HG02759 (cell line): ENCODE data around the gene LRRC17.

Experiments used
- ATAC-seq: cut with Tn5 transposase; IDR thresholded peaks from one replicate; pipeline ENCODE4 v1.9.1; 2021; ENCODE audit warnings: mild to moderate bottlenecking, moderate library complexity; ENCODE audit not compliant: unreplicated experiment

LRRC17 gene

DNA sequence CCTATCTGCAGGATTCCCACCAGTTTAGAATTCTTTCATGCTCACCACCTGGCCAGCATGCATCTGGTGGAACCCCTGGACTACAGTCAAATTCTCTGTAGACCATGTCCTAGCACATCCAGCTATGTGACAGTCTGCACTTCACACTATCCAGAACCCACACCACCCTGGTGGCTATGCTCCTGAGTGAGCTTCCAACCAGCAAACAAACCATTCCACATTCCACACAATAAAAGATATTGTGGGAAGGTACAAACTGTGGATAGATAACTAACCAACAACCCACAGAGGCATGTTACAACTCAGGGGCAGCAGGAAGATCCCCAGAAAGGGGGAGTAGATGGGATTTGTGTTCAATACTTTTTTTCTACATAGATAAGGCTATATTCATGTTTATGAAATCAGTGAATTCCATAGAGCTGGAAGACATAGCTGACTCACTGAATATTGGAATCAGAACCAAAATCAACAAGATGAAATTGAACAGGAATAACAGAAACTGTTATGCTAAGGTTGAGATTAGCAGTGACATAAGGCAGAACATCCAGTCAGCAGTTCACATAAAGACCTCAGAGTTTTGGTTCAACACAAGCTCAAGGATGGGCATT lies 72.5 kb downstream of the LRRC17 start:
- ATAC-seq, result no peak

DNA sequence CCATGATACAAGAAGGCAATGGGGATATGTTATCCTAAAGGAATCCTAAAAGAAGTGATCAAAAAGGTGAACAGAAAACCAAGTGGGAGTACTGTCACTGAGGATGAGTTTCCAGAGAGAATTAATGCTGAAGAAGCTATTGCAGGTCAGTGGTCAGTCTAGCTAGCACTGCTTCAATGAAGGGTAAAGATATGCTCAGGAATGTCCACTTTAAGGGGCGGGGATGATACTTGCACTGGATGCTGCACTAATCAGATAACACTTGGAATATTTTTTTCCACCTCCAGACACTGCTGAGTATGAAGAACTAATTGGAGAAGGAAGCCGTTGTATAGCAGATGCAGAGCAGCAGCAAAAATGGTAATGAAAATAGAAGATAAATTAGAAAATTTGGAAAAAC lies 75.3 kb downstream of the LRRC17 start:
- ATAC-seq, result no peak

DNA sequence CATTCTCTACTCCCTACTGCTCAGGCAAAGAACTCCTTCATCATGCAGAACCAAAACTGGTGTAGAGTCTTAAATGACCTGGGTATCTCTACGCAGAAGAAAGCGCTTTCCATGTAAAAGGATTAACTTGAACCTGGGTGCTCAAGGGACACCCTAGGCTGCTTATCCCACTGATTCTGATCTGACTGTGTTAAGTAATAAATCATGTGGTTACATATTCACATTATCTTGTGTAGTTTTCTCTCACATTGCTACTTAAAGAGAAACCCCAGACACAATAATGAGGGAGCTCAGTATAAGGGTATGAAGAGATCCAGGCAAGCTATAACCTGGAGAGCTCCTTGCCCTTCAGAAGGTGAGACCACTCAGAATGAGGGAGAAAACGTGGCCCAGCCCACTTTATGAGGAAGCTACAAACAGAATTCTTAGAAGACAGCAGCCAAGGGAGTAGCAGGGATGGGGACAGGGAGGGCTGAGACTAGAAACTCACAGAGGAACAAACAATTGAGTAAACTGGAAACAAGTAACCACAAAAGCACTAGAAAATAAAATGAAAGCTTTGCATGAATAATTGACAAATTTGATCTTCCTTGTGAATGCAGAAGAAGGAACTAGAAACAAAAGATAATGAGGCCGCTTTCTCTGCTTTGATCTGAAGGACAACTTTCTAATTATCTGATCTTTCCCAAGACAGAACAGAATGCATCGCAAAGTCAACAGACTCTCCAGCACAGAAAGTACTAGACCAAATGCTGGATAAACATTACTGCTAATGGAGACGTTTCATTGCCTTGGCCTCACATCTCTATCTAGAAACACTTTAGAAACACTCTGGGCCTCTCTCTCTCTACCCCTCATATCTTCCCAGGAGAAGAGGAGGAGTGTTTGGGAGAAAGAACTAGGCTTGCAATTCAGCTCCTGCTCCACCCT lies 76.1 kb downstream of the LRRC17 start:
- ATAC-seq, result no peak

DNA sequence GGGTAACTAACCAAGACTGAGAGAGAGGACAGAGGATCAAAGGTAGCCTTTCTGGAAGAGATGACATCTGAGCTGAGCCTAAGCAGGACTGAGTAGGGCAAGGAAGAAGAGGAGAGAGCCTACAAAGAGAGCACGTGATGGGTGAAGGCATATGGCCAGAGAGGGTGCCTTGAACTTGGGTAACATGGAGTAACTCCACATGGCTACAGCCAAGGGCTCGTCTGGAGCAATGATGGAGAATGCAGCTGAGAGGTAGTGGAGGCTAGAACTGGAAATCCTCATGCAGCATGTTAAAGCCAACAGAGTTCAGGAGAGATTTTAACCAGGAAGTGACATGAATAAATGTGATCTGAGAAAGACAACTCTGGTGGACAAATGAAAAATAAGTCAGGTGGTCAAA lies 77.8 kb downstream of the LRRC17 start:
- no peak for ATAC-seq

DNA sequence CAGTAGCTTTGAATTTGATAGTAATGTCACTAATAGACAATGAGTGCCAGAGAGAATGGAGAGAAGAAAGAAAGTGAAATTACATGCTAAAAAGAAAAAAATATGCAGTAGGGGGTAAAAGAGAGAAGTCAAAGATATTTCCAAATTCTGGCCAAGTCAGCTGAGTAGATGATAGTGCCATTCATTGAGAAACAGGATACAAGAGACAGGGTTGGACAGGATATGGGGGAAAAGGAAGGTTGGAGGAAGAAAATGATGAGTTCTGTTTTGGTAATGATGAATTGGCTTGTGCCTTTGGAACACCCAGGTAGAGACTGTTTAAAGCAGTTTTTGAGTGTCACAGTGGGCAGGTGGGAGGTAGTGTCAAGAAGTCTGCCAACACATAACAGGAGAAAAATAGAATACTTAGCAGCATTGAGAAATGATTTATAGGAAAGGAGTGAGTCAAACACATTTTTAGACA lies 78.3 kb downstream of the LRRC17 start:
- no peak for ATAC-seq

DNA sequence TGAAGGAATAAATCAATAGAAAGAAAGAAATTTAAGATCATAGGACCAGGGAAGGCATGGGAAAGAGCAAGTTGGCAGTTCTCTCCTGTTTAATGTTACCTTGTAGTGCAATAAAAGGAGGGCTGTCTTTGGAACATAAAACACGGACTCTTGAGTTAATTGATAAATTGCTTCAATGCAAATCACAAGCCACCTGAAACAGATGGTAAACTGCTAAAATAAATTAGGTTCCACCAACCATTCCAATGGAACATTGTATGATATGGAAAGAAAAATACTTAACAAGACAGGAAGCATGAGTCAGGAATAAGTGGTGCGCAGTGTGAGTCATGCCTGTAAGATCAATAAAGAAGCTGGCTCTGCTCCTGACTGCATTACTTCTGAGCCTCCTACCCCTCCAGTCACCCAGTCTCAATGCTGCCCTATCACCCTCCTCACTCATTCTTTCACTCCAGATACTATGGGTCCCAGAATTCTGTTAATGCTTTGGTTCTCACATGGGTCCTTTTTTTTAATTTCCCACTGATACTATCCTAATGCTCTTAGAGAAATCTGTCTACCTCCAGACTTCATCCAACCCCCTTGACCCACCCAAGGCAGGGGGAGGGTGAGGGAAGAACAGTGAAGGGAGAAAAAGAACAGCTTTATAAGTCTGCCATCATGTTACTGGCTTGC lies 78.9 kb downstream of the LRRC17 start:
- no peak for ATAC-seq

DNA sequence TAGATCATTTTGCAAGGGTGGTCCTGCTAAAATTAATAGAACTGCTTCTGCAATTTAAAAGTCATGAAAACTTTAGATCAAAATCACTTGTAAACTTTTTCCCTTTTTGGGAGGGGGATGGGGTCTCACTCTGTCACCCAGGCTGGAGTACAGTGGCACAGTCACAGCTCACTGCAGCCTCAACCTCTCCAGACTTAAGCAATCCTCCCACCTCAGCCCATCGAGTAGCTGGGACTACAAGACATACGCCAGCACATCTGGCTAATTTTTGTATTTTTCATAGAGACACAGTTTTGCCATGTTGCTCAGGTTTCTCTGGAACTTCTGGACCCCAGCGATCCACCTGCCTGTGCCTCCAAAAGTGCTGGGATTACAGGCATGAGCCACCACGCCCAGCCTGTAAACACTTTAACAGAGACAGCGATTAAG lies 79.7 kb downstream of the LRRC17 start:
- no peak for ATAC-seq

DNA sequence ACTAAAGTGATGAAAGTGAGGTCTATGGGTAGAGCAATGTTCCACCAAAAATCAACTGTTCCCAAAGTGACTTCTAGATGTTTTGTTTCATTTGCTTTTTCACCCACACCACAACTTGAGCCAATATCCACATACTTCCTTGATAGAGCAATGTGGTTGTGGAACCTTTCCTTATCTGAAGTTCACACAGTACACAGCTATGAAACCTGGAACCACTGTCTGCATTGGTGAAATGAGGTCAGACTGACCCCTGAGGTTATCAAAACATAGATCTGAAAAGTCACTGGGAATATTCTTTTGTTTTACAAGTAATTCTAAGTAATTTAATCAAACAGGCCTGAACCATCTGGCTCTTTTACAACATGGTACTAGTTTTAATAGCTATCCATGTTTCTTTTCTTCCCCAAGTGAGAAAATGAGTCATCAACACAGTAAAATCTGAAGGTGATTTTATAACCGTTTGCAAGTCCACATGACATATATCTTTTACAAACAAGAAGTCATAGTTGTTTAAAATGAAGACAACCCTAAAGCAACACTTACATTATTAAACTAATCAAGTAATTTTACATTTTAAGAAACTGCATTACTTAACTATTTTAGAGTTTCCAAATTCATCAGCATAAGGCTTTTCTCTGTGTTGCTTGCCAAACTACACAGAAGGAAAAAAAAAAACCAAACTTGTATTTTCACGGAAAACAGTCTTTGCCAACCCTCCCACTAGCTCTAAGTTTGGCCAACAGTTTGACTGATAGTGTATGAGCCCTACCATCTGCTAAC lies 80.3 kb downstream of the LRRC17 start:
- ATAC-seq, result no peak

DNA sequence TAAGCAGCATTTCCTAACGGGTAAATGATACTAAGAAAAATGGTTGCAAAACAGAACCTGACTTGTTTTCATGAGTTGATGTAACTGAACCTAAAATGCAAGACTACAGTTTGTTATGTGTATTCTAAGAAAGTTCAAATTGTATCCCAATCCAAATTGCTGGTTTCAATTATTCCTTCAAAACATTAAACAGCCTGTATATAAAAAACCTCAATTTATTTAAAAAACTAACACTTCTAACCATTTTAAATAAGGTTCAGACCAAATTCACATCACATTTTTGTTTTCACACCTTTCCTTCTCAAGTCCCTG lies 80.9 kb downstream of the LRRC17 start:
- ATAC-seq, result no peak

DNA sequence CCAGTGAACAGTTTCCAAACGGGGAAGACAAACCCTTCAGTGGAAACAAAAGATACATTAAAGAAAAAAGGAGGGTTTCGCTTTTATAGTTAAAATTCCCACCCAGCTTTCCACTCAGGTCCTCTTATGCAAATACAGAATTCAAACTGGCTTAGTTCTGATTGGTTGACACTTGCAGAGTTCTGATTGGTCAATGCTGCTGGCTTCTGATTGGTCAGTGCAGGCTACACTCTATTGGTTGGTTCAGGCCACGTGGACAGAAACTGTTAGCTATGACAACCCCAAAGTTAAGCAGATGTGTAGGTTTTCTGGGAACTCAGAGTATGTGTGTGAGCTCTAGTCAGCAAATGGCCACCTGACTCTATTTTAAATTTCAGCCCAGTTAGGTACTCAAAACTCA lies 81.8 kb downstream of the LRRC17 start:
- no peak for ATAC-seq
